Heart left ventricle (tissue), 13 donors: Measurements from ENCODE around the gene KCNC4.

Experiments
- POLR2A ChIP-seq, 2 donors: fragments of 450-650 bp; IDR thresholded peaks; one replicate each; pipeline ENCODE4 v1.6.1; 2017; ENCODE audit warnings: antibody characterized with exemption in 2 of 2, mild to moderate bottlenecking in 2 of 2, moderate library complexity in 2 of 2
- TF ChIP-seq, protein P1 (sequence below), 12 donors: fragments of 200-600 bp; sonication (generic) in 4 of 12; IDR thresholded peaks; one replicate each; pipeline versions ENCODE4 v1.5.0 to v1.8.0; 2018 to 2022; ENCODE audit warnings: antibody characterized with exemption in 12 of 12, mild to moderate bottlenecking in 5 of 12
- donor health status: ischemic (EF 13 %, LVEDD 7.1; RV severe dilation, severe dysfunction).
- donor health status: DM: no; HTN: yes; CAD: no.
- donor health status: DM: no; HTN: no; CAD: no.
- donor health status: ischemic (EF 25% LVEDD 6.9; RV normal size, moderate dysfunction).
- donor health status: ischemic (EF 25% LVEDD 5.7; RV mildly dilated, moderate dysfunction).
- donor health status: ischemic (EF 35%, LVEDD 5.7; RV mildly dilated, moderate dysfunction).
- donor health status: nonischemic (EF 11% LVEDD 7.7; RV severe dilation, severe dysfunction).
- donor health status: DM: yes; HTN: yes; CAD: no.
- donor health status: PGD.
- donor health status: ischemic (EF 29% LVEDD 5.4; RV normal size, mild dysfunction).
- donor health status: nonischemic (EF 23%, LVEDD 6.1; RV moderate dilation, normal function).

GRCh38 chr1:110259770-110260169 lies 49.7 kb downstream of the KCNC4 start:
- TF ChIP-seq, protein P1, sequence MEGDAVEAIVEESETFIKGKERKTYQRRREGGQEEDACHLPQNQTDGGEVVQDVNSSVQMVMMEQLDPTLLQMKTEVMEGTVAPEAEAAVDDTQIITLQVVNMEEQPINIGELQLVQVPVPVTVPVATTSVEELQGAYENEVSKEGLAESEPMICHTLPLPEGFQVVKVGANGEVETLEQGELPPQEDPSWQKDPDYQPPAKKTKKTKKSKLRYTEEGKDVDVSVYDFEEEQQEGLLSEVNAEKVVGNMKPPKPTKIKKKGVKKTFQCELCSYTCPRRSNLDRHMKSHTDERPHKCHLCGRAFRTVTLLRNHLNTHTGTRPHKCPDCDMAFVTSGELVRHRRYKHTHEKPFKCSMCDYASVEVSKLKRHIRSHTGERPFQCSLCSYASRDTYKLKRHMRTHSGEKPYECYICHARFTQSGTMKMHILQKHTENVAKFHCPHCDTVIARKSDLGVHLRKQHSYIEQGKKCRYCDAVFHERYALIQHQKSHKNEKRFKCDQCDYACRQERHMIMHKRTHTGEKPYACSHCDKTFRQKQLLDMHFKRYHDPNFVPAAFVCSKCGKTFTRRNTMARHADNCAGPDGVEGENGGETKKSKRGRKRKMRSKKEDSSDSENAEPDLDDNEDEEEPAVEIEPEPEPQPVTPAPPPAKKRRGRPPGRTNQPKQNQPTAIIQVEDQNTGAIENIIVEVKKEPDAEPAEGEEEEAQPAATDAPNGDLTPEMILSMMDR (IDR thresholded peaks at IDR 0.05), result no peak
- no peak for TF ChIP-seq POLR2A (IDR thresholded peaks at IDR 0.05)
